K562 (cell line): Measurements from ENCODE around the gene BAD. TPM values are rescaled to one million over a fixed set of nuclear protein-coding genes. Genes with fewer than 3 reads are reported as not detected.

Experiments
- ARID4B ChIP-seq: sonication (generic); formaldehyde crosslinking; IDR thresholded peaks from 2 replicates; pipeline ENCODE4 v1.8.0; 2022; ENCODE audit warnings: mild to moderate bottlenecking, missing genetic modification reagents
- CBFA2T3 ChIP-seq: fragments of 450-650 bp; IDR thresholded peaks from 2 replicates; pipeline ENCODE4 v1.6.1; 2017
- POLR3A ChIP-seq: IDR thresholded peaks from 2 replicates; pipeline ENCODE4 v1.6.1; 2011; ENCODE audit warnings: borderline replicate concordance, mild to moderate bottlenecking, moderate library complexity; ENCODE audit not compliant: insufficient read length, insufficient read depth; ENCODE audit errors: extremely low read depth
- SMAD4 ChIP-seq: fragments of 250-450 bp; sonication (Bioruptor Pico); conservative IDR thresholded peaks from 2 replicates; pipeline ENCODE4 v1.8.0; 2021; ENCODE audit warnings: inconsistent platforms, mild to moderate bottlenecking, moderate library complexity
- STAT5A ChIP-seq: IDR thresholded peaks from 2 replicates; pipeline ENCODE4 v1.6.1; 2012; ENCODE audit warnings: low read length, inconsistent platforms, borderline replicate concordance
- TGIF2 ChIP-seq: sonication (generic); formaldehyde crosslinking; IDR thresholded peaks from 2 replicates; pipeline ENCODE4 v1.8.1; 2022; ENCODE audit warnings: mild to moderate bottlenecking, missing genetic modification reagents, moderate library complexity
- ZNF407 ChIP-seq: fragments of 450-650 bp; IDR thresholded peaks from 2 replicates; pipeline ENCODE4 v1.6.1; 2016; ENCODE audit warnings: low read depth
- ZNF436 ChIP-seq: fragments of 250-450, 450-650 bp; sonication (Bioruptor Pico); formaldehyde crosslinking; IDR thresholded peaks from 2 replicates; pipeline ENCODE4 v1.7.0; 2020; ENCODE audit warnings: mild to moderate bottlenecking
- ZNF696 ChIP-seq: fragments of 250-450 bp; sonication (Bioruptor Pico); conservative IDR thresholded peaks from 2 replicates; pipeline ENCODE4 v1.4.0; 2020; ENCODE audit warnings: mild to moderate bottlenecking, moderate library complexity
- ZNF717 ChIP-seq: fragments of 250-450 bp; sonication (Bioruptor Pico); IDR thresholded peaks from 2 replicates; pipeline ENCODE4 v1.5.0; 2021
- polyA plus RNA-seq, 8 experiments: library from polyadenylated mRNA; depleted of rRNA in 4 of 8; stranded (reverse) in 5 of 8; unstranded in 3 of 8; fragments of >200 nt; fragmentation: Nextera tagmentation in 2 of 8; fragmentation: Illumina TruSeq in 1 of 8; extraction: Ambion mirVana in 2 of 8; extraction: Trizol in 1 of 8; gene quantifications; 2 replicates each; pipeline versions ENCODE4 v1.2.1 to v1.2.3, GENCODE V29; 2011 to 2014; ENCODE audit warnings: inconsistent platforms in 1 of 8, missing spikeins in 1 of 8
- total RNA-seq, 7 experiments: library from RNA; depleted of rRNA in 6 of 7; stranded (reverse); fragments of >200 nt in 6 of 7; fragmentation: Illumina TruSeq in 2 of 7; extraction: Trizol in 2 of 7; gene quantifications; 2 replicates each; pipeline versions ENCODE4 v1.2.1 to v1.2.3, GENCODE V29; 2011 to 2021; ENCODE audit warnings: low replicate concordance in 1 of 7
- TF ChIP-seq, protein P1 (sequence below), 2 experiments: fragments of 450-650 bp in 1 of 2; sonication (generic) in 1 of 2; formaldehyde crosslinking; conservative IDR thresholded peaks; 2 replicates each; pipeline versions ENCODE4 v1.4.0 to v1.8.1; 2020 to 2022; ENCODE audit warnings: mild to moderate bottlenecking in 1 of 2, missing genetic modification reagents in 1 of 2
- TF ChIP-seq, protein P2 (sequence below): fragments of 450-650 bp; formaldehyde crosslinking; IDR thresholded peaks from 2 replicates; pipeline ENCODE4 v1.4.0; 2022; ENCODE audit warnings: mild to moderate bottlenecking, moderate library complexity

BAD gene
- total and polyA plus RNA-seq, 9 of the 15 experiments (the other 6 are each of a cell fraction or from before 2014, with no cell fraction given), result 0.61 to 45.6 (median 11.8) TPM

- TF ChIP-seq ZNF407, result no peak
- TF ChIP-seq, protein P1, sequence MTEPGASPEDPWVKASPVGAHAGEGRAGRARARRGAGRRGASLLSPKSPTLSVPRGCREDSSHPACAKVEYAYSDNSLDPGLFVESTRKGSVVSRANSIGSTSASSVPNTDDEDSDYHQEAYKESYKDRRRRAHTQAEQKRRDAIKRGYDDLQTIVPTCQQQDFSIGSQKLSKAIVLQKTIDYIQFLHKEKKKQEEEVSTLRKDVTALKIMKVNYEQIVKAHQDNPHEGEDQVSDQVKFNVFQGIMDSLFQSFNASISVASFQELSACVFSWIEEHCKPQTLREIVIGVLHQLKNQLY (CRISPR knock-in tag; conservative IDR thresholded peaks at IDR 0.05), result no peak
- TF ChIP-seq STAT5A, result no peak
- TF ChIP-seq ZNF696 (CRISPR knock-in tag), result no peak
- no peak for TF ChIP-seq POLR3A
- no peak for TF ChIP-seq ZNF436 (CRISPR knock-in tag)
- no peak for TF ChIP-seq CBFA2T3
- no peak for TF ChIP-seq SMAD4 (CRISPR knock-in tag)
- TF ChIP-seq ARID4B (CRISPR knock-in tag), result no peak
- TF ChIP-seq, protein P2, sequence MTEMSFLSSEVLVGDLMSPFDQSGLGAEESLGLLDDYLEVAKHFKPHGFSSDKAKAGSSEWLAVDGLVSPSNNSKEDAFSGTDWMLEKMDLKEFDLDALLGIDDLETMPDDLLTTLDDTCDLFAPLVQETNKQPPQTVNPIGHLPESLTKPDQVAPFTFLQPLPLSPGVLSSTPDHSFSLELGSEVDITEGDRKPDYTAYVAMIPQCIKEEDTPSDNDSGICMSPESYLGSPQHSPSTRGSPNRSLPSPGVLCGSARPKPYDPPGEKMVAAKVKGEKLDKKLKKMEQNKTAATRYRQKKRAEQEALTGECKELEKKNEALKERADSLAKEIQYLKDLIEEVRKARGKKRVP (CRISPR knock-in tag), result no peak
- TF ChIP-seq ZNF717 (CRISPR knock-in tag), result no peak
- TF ChIP-seq TGIF2 (CRISPR knock-in tag), result no peak
- TF ChIP-seq, all 486 proteins: peak for 0
Observed at GRCh38 chr11:64261556-64262080, 22.8 kb downstream of the BAD start (continued).
